Activated CD8-positive, alpha-beta memory T cell treated with anti-CD3 and anti-CD28 coated beads, Interleukin-2, amount 50 U/mL, for 24 hours (primary cell): ENCODE measurements around the gene RAD1.

ENCODE experiments used
- DNase-seq: peaks from one replicate; pipeline ENCODE4 v3.0.0-alpha.2; 2020; ENCODE audit errors: extremely low read depth

Gene RAD1

GRCh38 chr5:34865091-34865490 is 50.2 kb downstream of the RAD1 start:
- no peak for DNase-seq

GRCh38 chr5:34863946-34864345 is 51.4 kb downstream of the RAD1 start:
- no peak for DNase-seq

- no peak for DNase-seq
Measured at GRCh38 chr5:34859253-34859652, 56.1 kb downstream of the RAD1 start.

GRCh38 chr5:34858790-34859189 is 56.5 kb downstream of the RAD1 start:
- no peak for DNase-seq

GRCh38 chr5:34857894-34858293 is 57.4 kb downstream of the RAD1 start:
- no peak for DNase-seq

- no peak for DNase-seq
Measured at GRCh38 chr5:34857161-34857560, 58.1 kb downstream of the RAD1 start.
